ENCODE measurements around the gene DCLRE1C. TPM values are rescaled to one million over a fixed set of nuclear protein-coding genes. Genes with fewer than 3 reads are reported as not detected.

Gene DCLRE1C
- total and polyA plus RNA-seq, 9 of the 15 experiments (the other 6 are each of a cell fraction or from before 2014, with no cell fraction given): 8.8 to 22.2 (median 13.9) TPM

- TF ChIP-seq, protein P1, sequence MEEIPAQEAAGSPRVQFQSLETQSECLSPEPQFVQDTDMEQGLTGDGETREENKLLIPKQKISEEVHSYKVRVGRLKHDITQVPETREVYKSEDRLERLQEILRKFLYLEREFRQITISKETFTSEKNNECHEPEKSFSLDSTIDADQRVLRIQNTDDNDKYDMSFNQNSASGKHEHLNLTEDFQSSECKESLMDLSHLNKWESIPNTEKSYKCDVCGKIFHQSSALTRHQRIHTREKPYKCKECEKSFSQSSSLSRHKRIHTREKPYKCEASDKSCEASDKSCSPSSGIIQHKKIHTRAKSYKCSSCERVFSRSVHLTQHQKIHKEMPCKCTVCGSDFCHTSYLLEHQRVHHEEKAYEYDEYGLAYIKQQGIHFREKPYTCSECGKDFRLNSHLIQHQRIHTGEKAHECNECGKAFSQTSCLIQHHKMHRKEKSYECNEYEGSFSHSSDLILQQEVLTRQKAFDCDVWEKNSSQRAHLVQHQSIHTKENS (CRISPR knock-in tag; IDR thresholded peaks at IDR 0.05): no peak
- TF ChIP-seq YBX1 (IDR thresholded peaks at IDR 0.05): no peak
- no peak; the same call in 1 of the 2 replicates for TF ChIP-seq SUPT5H (IDR thresholded peaks at IDR 0.05)
- TF ChIP-seq, protein P2, sequence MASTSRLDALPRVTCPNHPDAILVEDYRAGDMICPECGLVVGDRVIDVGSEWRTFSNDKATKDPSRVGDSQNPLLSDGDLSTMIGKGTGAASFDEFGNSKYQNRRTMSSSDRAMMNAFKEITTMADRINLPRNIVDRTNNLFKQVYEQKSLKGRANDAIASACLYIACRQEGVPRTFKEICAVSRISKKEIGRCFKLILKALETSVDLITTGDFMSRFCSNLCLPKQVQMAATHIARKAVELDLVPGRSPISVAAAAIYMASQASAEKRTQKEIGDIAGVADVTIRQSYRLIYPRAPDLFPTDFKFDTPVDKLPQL (IDR thresholded peaks at IDR 0.05; ENCODE audit: extremely low read depth, insufficient read length): no peak
- TF ChIP-seq, protein P3, sequence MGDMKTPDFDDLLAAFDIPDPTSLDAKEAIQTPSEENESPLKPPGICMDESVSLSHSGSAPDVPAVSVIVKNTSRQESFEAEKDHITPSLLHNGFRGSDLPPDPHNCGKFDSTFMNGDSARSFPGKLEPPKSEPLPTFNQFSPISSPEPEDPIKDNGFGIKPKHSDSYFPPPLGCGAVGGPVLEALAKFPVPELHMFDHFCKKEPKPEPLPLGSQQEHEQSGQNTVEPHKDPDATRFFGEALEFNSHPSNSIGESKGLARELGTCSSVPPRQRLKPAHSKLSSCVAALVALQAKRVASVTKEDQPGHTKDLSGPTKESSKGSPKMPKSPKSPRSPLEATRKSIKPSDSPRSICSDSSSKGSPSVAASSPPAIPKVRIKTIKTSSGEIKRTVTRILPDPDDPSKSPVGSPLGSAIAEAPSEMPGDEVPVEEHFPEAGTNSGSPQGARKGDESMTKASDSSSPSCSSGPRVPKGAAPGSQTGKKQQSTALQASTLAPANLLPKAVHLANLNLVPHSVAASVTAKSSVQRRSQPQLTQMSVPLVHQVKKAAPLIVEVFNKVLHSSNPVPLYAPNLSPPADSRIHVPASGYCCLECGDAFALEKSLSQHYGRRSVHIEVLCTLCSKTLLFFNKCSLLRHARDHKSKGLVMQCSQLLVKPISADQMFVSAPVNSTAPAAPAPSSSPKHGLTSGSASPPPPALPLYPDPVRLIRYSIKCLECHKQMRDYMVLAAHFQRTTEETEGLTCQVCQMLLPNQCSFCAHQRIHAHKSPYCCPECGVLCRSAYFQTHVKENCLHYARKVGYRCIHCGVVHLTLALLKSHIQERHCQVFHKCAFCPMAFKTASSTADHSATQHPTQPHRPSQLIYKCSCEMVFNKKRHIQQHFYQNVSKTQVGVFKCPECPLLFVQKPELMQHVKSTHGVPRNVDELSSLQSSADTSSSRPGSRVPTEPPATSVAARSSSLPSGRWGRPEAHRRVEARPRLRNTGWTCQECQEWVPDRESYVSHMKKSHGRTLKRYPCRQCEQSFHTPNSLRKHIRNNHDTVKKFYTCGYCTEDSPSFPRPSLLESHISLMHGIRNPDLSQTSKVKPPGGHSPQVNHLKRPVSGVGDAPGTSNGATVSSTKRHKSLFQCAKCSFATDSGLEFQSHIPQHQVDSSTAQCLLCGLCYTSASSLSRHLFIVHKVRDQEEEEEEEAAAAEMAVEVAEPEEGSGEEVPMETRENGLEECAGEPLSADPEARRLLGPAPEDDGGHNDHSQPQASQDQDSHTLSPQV (IDR thresholded peaks at IDR 0.05): 0 out of 2 replicates have a peak, but pooled peaks have one; percentile 14
- TF ChIP-seq, protein P4, sequence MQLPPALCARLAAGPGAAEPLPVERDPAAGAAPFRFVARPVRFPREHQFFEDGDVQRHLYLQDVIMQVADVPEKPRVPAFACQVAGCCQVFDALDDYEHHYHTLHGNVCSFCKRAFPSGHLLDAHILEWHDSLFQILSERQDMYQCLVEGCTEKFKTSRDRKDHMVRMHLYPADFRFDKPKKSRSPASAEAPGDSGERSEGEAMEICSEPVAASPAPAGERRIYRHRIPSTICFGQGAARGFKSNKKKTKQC (CRISPR knock-in tag; IDR thresholded peaks at IDR 0.05): no peak; the same call in 1 of the 2 replicates
- TF ChIP-seq RAD21 (CRISPR knock-in tag; conservative IDR thresholded peaks at IDR 0.05 in 1 of 2, IDR thresholded peaks at IDR 0.05 in 1 of 2): no peak
- TF ChIP-seq ARID3B (CRISPR knock-in tag; IDR thresholded peaks at IDR 0.05; ENCODE audit: borderline replicate concordance): no peak
- TF ChIP-seq, protein P5, sequence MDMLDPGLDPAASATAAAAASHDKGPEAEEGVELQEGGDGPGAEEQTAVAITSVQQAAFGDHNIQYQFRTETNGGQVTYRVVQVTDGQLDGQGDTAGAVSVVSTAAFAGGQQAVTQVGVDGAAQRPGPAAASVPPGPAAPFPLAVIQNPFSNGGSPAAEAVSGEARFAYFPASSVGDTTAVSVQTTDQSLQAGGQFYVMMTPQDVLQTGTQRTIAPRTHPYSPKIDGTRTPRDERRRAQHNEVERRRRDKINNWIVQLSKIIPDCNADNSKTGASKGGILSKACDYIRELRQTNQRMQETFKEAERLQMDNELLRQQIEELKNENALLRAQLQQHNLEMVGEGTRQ (CRISPR knock-in tag; IDR thresholded peaks at IDR 0.05): no peak
- TF ChIP-seq, protein P6, sequence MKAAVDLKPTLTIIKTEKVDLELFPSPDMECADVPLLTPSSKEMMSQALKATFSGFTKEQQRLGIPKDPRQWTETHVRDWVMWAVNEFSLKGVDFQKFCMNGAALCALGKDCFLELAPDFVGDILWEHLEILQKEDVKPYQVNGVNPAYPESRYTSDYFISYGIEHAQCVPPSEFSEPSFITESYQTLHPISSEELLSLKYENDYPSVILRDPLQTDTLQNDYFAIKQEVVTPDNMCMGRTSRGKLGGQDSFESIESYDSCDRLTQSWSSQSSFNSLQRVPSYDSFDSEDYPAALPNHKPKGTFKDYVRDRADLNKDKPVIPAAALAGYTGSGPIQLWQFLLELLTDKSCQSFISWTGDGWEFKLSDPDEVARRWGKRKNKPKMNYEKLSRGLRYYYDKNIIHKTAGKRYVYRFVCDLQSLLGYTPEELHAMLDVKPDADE (conservative IDR thresholded peaks at IDR 0.05; ENCODE audit: control insufficient read depth, low read depth, low read length): 0 out of 2 replicates have a peak, but pooled peaks have one; percentile 32
- no peak for TF ChIP-seq ZBED1 (IDR thresholded peaks at IDR 0.05)
- TF ChIP-seq SRSF7 (optimal IDR thresholded peaks at IDR 0.05; ENCODE audit: low read depth, low read length): no peak
- TF ChIP-seq EGR1 (conservative IDR thresholded peaks at IDR 0.05): peak; percentile 60
- TF ChIP-seq NR0B1 (IDR thresholded peaks at IDR 0.05; ENCODE audit: partially characterized antibody): no peak
Measured at GRCh38 chr10:14959221-14960057, 5.5 kb upstream of the DCLRE1C start, which contains the start of gene MEIG1 (continued).
